ENCODE results near the gene KHSRP. TPM values are rescaled to one million over a fixed set of nuclear protein-coding genes. Genes with fewer than 3 reads are reported as not detected.
"Not testable (repeated sequence)": the region's sequence is repeated elsewhere in the genome, so short reads cannot be mapped to it uniquely, and the experiment has no call there.

KHSRP gene
- total and polyA plus RNA-seq, 5 donors from 2014 or later = 9.1 to 156 (median 11.9) TPM

DNA sequence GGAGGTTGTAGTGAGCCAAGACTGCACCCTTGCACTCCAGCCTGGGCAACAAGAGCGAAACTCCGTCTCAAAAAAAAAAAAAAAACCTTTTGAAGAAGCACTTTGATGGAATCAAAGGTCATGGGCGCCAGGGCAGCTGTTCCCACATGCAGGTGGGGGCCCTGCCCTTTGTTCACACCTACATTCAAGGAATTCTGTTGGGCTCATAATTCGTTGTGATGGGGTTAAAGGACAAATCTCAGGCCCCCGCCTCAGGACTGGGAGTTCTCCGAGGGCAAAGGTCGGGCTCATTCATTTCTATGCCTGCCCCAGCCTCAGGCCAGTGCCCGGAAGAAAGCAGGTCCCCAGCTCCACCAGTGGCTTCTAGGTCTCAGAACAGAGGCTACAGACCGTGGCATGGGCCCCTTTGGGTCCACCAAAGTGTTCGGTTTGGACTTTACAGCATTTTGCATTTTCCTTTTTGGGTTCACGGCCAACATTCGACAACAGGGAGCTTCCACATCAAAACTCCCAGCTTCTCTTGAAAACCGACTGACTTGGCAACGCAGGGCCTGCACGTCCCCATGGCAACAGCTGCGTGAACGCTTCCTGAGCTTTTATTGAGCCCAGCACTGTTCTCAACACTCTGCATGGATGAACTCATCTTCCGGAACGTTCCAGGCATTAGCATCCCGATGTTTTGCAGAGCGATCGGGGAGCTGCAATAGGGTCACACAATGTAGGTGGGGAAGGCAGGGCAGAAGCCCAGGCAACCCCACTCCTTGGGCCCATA is 21.6 kb downstream of the KHSRP start:
- no peaks in the 10 kb centered on the region for H3K36me3 ChIP-seq (ENCODE audit: control insufficient read depth, insufficient read depth, low read length)
- no peak for ATAC-seq (ENCODE audit: low read depth in 2 of 2)
- no peaks in the 10 kb centered on the region for H3K9me3 Mint-ChIP-seq

GRCh38 chr19:6402058-6402457 is 22.6 kb downstream of the KHSRP start:
- H3K27ac Mint-ChIP-seq = no peak overlapping the region
- Histone ChIP-seq H3K9me3 (ENCODE audit: control insufficient read depth in 2 of 2, low read length in 2 of 2) (no peaks in the 10 kb centered on the region), H3K4me1 (ENCODE audit: control insufficient read depth, insufficient read depth, low read length, poor library complexity, severe bottlenecking) (no peaks in the 10 kb centered on the region), H3K4me3 (ENCODE audit: low read depth, low read length) (no peak overlapping the region), H3K36me3 (ENCODE audit: control insufficient read depth, insufficient read depth, low read length) (no peaks in the 10 kb centered on the region), H3K27ac (ENCODE audit: insufficient read depth, low read length, poor library complexity, severe bottlenecking) (no peak overlapping the region), H3K27me3 (ENCODE audit: control insufficient read depth, insufficient read depth, low read length) (no peaks in the 10 kb centered on the region)
- H3K27me3 Mint-ChIP-seq = no peaks in the 10 kb centered on the region
- DNase-seq (no peak), ATAC-seq (ENCODE audit: low read depth in 2 of 2) (no peak)
- no peaks in the 10 kb centered on the region for H3K36me3 Mint-ChIP-seq
- no peaks in the 10 kb centered on the region for H3K9me3 Mint-ChIP-seq
- H3K4me3 Mint-ChIP-seq = no peak overlapping the region
- H3K4me1 Mint-ChIP-seq = no peaks in the 10 kb centered on the region

More for the DNA sequence above, 21.6 kb downstream of the KHSRP start:
- Mint-ChIP-seq H3K27ac (no peak overlapping the region), H3K27me3 (no peaks in the 10 kb centered on the region), H3K36me3 (no peaks in the 10 kb centered on the region), H3K4me3 (peak overlapping the region in 1 of 4 donors; percentile 7), H3K4me1 (no peaks in the 10 kb centered on the region)
- H3K4me1 ChIP-seq (ENCODE audit: control insufficient read depth, insufficient read depth, low read length, poor library complexity, severe bottlenecking) = no peaks in the 10 kb centered on the region
- H3K4me3 ChIP-seq (ENCODE audit: low read depth, low read length) = no peak overlapping the region
- H3K27me3 ChIP-seq (ENCODE audit: control insufficient read depth, insufficient read depth, low read length) = no peaks in the 10 kb centered on the region
- H3K9me3 ChIP-seq (ENCODE audit: control insufficient read depth in 2 of 2, low read length in 2 of 2) = no peaks in the 10 kb centered on the region
- DNase-seq = no peak
- no peak overlapping the region for H3K27ac ChIP-seq (ENCODE audit: insufficient read depth, low read length, poor library complexity, severe bottlenecking)

- H3K27ac Mint-ChIP-seq; H3K9me3 ChIP-seq (ENCODE audit: control insufficient read depth in 2 of 2, low read length in 2 of 2); H3K27me3 Mint-ChIP-seq; H3K4me1 ChIP-seq (ENCODE audit: control insufficient read depth, insufficient read depth, low read length, poor library complexity, severe bottlenecking); H3K27me3 ChIP-seq (ENCODE audit: control insufficient read depth, insufficient read depth, low read length); H3K4me1 Mint-ChIP-seq; H3K36me3 Mint-ChIP-seq; H3K9me3 Mint-ChIP-seq; H3K36me3 ChIP-seq (ENCODE audit: control insufficient read depth, insufficient read depth, low read length); DNase-seq; H3K4me3 ChIP-seq (ENCODE audit: low read depth, low read length); H3K27ac ChIP-seq (ENCODE audit: insufficient read depth, low read length, poor library complexity, severe bottlenecking); ATAC-seq (ENCODE audit: low read depth in 2 of 2): not testable (repeated sequence)
- H3K4me3 Mint-ChIP-seq = peak overlapping the region in 1 of 4 donors; percentile 31
These were observed 24.3 kb downstream of the KHSRP start for GRCh38 chr19:6400062-6400944.

- DNase-seq (no peak), ATAC-seq (ENCODE audit: low read depth in 2 of 2) (no peak)
- Histone ChIP-seq H3K4me3 (ENCODE audit: low read depth, low read length) (no peak overlapping the region), H3K9me3 (ENCODE audit: control insufficient read depth in 2 of 2, low read length in 2 of 2) (no peaks in the 10 kb centered on the region), H3K27me3 (ENCODE audit: control insufficient read depth, insufficient read depth, low read length) (no peaks in the 10 kb centered on the region), H3K4me1 (ENCODE audit: control insufficient read depth, insufficient read depth, low read length, poor library complexity, severe bottlenecking) (peaks cover 16% of the 10 kb centered on the region), H3K36me3 (ENCODE audit: control insufficient read depth, insufficient read depth, low read length) (no peaks in the 10 kb centered on the region), H3K27ac (ENCODE audit: insufficient read depth, low read length, poor library complexity, severe bottlenecking) (no peak overlapping the region)
- Mint-ChIP-seq H3K27me3 (peaks cover 10% of the 10 kb centered on the region), H3K4me1 (peaks cover 4 to 23% (median 14%) of the 10 kb centered on the region in 4 donors), H3K36me3 (no peaks in the 10 kb centered on the region), H3K4me3 (no peak overlapping the region), H3K9me3 (peaks cover 0 to 1% (median 0%) of the 10 kb centered on the region in 7 donors), H3K27ac (no peak overlapping the region)
These were observed 28.3 kb downstream of the KHSRP start for GRCh38 chr19:6396305-6396704.

- peak overlapping the region; percentile 22 to 96 (median 62) for H3K4me3 Mint-ChIP-seq
- no peak for DNase-seq
- Histone ChIP-seq H3K9me3 (ENCODE audit: control insufficient read depth in 2 of 2, low read length in 2 of 2) (no peaks in the 10 kb centered on the region), H3K27me3 (ENCODE audit: control insufficient read depth, insufficient read depth, low read length) (no peaks in the 10 kb centered on the region), H3K4me1 (ENCODE audit: control insufficient read depth, insufficient read depth, low read length, poor library complexity, severe bottlenecking) (peaks cover 16% of the 10 kb centered on the region), H3K36me3 (ENCODE audit: control insufficient read depth, insufficient read depth, low read length) (no peaks in the 10 kb centered on the region), H3K27ac (ENCODE audit: insufficient read depth, low read length, poor library complexity, severe bottlenecking) (no peak overlapping the region), H3K4me3 (ENCODE audit: low read depth, low read length) (no peak overlapping the region)
- H3K27ac Mint-ChIP-seq = peak overlapping the region; percentile 33 to 98 (median 56)
- H3K27me3 Mint-ChIP-seq = peaks cover 10% of the 10 kb centered on the region
- ATAC-seq (ENCODE audit: low read depth in 2 of 2) = no peak
- peaks cover 4 to 28% (median 18%) of the 10 kb centered on the region in 4 donors for H3K4me1 Mint-ChIP-seq
- H3K36me3 Mint-ChIP-seq = peaks cover 3% of the 10 kb centered on the region
- H3K9me3 Mint-ChIP-seq = peaks cover 0 to 2% (median 0%) of the 10 kb centered on the region in 7 donors
These were observed 29.8 kb downstream of the KHSRP start for GRCh38 chr19:6394831-6395230.

- ATAC-seq (ENCODE audit: low read depth in 2 of 2) = no peak
- Histone ChIP-seq H3K27ac (ENCODE audit: insufficient read depth, low read length, poor library complexity, severe bottlenecking) (peak overlapping the region; percentile 97), H3K27me3 (ENCODE audit: control insufficient read depth, insufficient read depth, low read length) (no peaks in the 10 kb centered on the region), H3K9me3 (ENCODE audit: control insufficient read depth in 2 of 2, low read length in 2 of 2) (no peaks in the 10 kb centered on the region), H3K4me3 (ENCODE audit: low read depth, low read length) (peak overlapping the region; percentile 83), H3K36me3 (ENCODE audit: control insufficient read depth, insufficient read depth, low read length) (peaks cover 5% of the 10 kb centered on the region), H3K4me1 (ENCODE audit: control insufficient read depth, insufficient read depth, low read length, poor library complexity, severe bottlenecking) (peaks cover 16% of the 10 kb centered on the region)
- Mint-ChIP-seq H3K9me3 (peaks cover 0 to 2% (median 0%) of the 10 kb centered on the region in 7 donors), H3K27me3 (peaks cover 10% of the 10 kb centered on the region), H3K36me3 (peaks cover 3% of the 10 kb centered on the region), H3K27ac (peak overlapping the region in 2 of 3 donors; percentile 97 to 98), H3K4me3 (peak overlapping the region; percentile 96 to 97 (median 96)), H3K4me1 (peaks cover 4 to 28% (median 19%) of the 10 kb centered on the region in 4 donors)
- DNase-seq = peak in 1 of 3 donors; percentile 83
These were observed 30.6 kb downstream of the KHSRP start for GRCh38 chr19:6393983-6394412.

DNA sequence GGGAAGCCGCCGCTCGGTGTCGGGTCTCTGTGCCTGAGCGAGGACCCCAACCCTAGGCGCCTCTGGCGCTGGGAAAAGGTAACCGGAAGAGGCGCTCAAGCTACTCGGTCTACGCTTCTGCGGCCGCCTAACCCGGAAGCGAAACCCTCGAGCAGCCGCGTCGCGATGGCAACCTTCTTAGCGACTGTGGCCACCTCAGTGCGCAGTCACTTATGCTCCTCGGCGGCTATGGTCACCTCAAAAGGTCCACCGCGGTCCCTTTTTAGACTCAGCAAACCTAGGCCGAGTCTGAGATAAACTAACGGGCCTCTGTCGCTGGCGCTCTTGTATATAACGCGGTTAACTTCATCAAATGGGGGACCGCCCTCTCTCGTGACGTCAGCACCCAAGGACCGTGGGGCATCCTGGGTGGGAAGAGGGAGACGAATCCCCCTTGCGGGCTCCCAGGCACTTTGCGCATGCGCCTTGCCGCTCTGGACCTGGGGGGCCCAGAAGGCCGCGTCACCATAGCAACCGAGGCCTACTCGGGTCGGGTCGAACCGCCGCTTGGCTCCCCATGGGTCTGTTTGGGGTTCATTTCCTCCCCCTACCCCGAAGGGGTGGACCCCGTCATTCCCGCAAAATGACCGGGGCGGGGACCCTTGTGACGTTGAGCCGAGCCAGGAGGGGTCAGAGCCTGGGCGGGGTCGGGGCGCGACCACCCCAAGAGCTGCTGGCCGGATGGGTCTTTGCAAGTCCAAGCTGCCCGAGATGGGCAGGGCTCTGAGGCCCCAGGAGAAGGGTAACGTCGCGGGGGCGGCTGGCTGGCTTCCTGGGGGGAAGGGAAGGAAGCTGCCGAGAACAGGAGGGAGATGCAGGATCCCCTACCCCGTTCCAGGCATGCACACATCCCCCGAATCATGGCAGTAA is 31.3 kb downstream of the KHSRP start, which contains the start of gene GTF2F1:
GTF2F1 (minus strand) TSS at position 91 of the 909 bp plus-strand sequence. CDS start 169 bp downstream, outside the sequence.
- peaks cover 7% of the 10 kb centered on the region for H3K36me3 ChIP-seq (ENCODE audit: control insufficient read depth, insufficient read depth, low read length)
- peaks cover 16% of the 10 kb centered on the region for H3K4me1 ChIP-seq (ENCODE audit: control insufficient read depth, insufficient read depth, low read length, poor library complexity, severe bottlenecking)
- peaks cover 0 to 2% (median 0%) of the 10 kb centered on the region in 7 donors for H3K9me3 Mint-ChIP-seq
- H3K27me3 Mint-ChIP-seq = peaks cover 10% of the 10 kb centered on the region
- peaks cover 4 to 31% (median 19%) of the 10 kb centered on the region in 4 donors for H3K4me1 Mint-ChIP-seq
- ATAC-seq (ENCODE audit: low read depth in 2 of 2) (peak; percentile 87 to 88), DNase-seq (peak; percentile 91 to 94 (median 91))
- H3K4me3 ChIP-seq (ENCODE audit: low read depth, low read length) = peak within 1 kb of the TSS; percentile 83
- peaks cover 5% of the 10 kb centered on the region for H3K36me3 Mint-ChIP-seq
- no peaks in the 10 kb centered on the region for H3K27me3 ChIP-seq (ENCODE audit: control insufficient read depth, insufficient read depth, low read length)
- no peaks in the 10 kb centered on the region for H3K9me3 ChIP-seq (ENCODE audit: control insufficient read depth in 2 of 2, low read length in 2 of 2)
- peak within 1 kb of the TSS; percentile 97 to 99 (median 98) for H3K27ac Mint-ChIP-seq
- peak within 1 kb of the TSS; percentile 96 to 97 (median 96) for H3K4me3 Mint-ChIP-seq
- H3K27ac ChIP-seq (ENCODE audit: insufficient read depth, low read length, poor library complexity, severe bottlenecking) = peak within 1 kb of the TSS; percentile 97
